ENCODE measurements around the gene OSBPL8.

DNA sequence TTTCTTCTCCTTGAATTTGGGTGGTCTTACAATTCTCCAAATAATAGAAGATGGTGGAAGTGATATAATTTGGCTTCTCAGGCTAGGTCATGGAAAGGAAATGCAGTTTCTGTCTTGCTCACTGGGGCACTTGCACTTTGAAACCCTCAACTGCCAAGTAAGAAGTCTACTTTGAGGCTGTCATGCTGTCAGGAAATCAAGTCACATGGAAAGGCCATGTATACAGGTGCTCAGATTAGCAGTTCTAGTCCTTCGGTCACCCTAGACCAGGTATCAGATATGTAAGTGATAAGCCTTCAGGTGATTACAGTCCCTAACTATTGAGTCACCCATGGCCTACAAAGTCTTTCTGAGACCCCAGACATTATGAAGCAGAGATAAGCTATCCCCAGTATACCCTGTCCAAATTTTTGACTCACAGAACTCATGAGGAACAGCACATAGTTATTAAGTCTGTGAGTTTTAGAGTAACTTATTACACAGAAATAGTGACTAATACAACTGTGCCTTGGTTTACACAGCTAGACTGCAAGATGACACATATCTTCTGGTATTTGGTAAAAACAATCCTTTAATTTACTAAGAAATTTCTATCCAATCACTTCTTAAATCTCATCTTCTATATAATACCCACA lies 185.1 kb downstream of the OSBPL8 start:
- TF ChIP-seq, protein P1, sequence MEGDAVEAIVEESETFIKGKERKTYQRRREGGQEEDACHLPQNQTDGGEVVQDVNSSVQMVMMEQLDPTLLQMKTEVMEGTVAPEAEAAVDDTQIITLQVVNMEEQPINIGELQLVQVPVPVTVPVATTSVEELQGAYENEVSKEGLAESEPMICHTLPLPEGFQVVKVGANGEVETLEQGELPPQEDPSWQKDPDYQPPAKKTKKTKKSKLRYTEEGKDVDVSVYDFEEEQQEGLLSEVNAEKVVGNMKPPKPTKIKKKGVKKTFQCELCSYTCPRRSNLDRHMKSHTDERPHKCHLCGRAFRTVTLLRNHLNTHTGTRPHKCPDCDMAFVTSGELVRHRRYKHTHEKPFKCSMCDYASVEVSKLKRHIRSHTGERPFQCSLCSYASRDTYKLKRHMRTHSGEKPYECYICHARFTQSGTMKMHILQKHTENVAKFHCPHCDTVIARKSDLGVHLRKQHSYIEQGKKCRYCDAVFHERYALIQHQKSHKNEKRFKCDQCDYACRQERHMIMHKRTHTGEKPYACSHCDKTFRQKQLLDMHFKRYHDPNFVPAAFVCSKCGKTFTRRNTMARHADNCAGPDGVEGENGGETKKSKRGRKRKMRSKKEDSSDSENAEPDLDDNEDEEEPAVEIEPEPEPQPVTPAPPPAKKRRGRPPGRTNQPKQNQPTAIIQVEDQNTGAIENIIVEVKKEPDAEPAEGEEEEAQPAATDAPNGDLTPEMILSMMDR (IDR thresholded peaks at IDR 0.05) = no peak
- TF ChIP-seq POLR2A (IDR thresholded peaks at IDR 0.05) = no peak
